A549 (cell line): ENCODE measurements around the gene SPATS2. TPM values are rescaled to one million over a fixed set of nuclear protein-coding genes. Genes with fewer than 3 reads are reported as not detected.

Experiments
- ATAC-seq, 2 experiments: fragments of 200-7000 bp in 1 of 2; fragments of >200 bp in 1 of 2; cut with Nextera tagmentation in 1 of 2; cut with Tn5 transposase in 1 of 2; 3 replicates each; pipeline versions ENCODE4 v1.8.0 to v1.9.1; 2018 to 2020; ENCODE audit warnings: mild to moderate bottlenecking in 1 of 2, moderate library complexity in 1 of 2
- CTCF ChIA-PET: fragments of 300-600 bp; sonication (Branson Sonifier 250); formaldehyde crosslinking; extraction: SDS; loops from one replicate; lab custom pipeline; 2021; ENCODE audit warnings: antibody characterized with exemption, inconsistent platforms; lab: Yijun Ruan, JAX
- POLR2A ChIA-PET: fragments of 350-600 bp; formaldehyde crosslinking; extraction: SDS; loops from one replicate; lab custom pipeline; 2021; ENCODE audit warnings: antibody characterized with exemption, inconsistent platforms; lab: Yijun Ruan, JAX
- DNase-seq, 2 experiments: peaks; one replicate each; pipeline versions ENCODE4 v3.0.0 to v3.0.0-alpha.2; 2011 to 2016; ENCODE audit warnings: low read depth in 1 of 2, low spot score in 1 of 2
- FAIRE-seq: peaks from 2 replicates; lab custom pipeline; 2011; peaks lifted over from hg19 to GRCh38; lab: Jason Lieb, UNC
- H3K27ac ChIP-seq, 2 experiments: fragments of >200 bp; sonication (Bioruptor Twin); formaldehyde crosslinking; 3 replicates each; pipeline ENCODE4 v1.5.1; 2016 to 2017
- H3K4me1 ChIP-seq: fragments of >200 bp; sonication (Bioruptor Twin); formaldehyde crosslinking; 3 replicates; pipeline ENCODE4 v1.6.1; 2016
- H3K4me2 ChIP-seq: fragments of >200 bp; sonication (Bioruptor Twin); formaldehyde crosslinking; 3 replicates; pipeline ENCODE4 v1.6.1; 2016
- H3K4me3 ChIP-seq: fragments of >200 bp; sonication (Bioruptor Twin); formaldehyde crosslinking; 3 replicates; pipeline ENCODE4 v1.5.1; 2016
- H3K9me3 ChIP-seq: fragments of >200 bp; sonication (Bioruptor Twin); formaldehyde crosslinking; 3 replicates; pipeline ENCODE4 v1.6.1; 2016
- BHLHE40 ChIP-seq: IDR thresholded peaks from 2 replicates; pipeline ENCODE4 v1.6.1; 2012; ENCODE audit warnings: low read depth, low read length, inconsistent platforms
- CEBPB ChIP-seq, 2 experiments: fragments of >200 bp in 1 of 2; sonication (Bioruptor Twin) in 1 of 2; formaldehyde crosslinking in 1 of 2; IDR thresholded peaks; 2 replicates each; pipeline ENCODE4 v1.6.1; 2012 to 2016
- EHF ChIP-seq: fragments of 250-450 bp; sonication (Bioruptor Pico); IDR thresholded peaks from 2 replicates; pipeline ENCODE4 v1.5.0; 2020; ENCODE audit warnings: mild to moderate bottlenecking
- ELK1 ChIP-seq: fragments of 150-350 bp; IDR thresholded peaks from 2 replicates; pipeline ENCODE4 v1.6.1; 2014; ENCODE audit warnings: low read depth, mild to moderate bottlenecking, low read length
- FOSB ChIP-seq: fragments of 250-450 bp; sonication (Bioruptor Pico); IDR thresholded peaks from 2 replicates; pipeline ENCODE4 v1.5.0; 2020; ENCODE audit warnings: mild to moderate bottlenecking, moderate library complexity
- FOSL2 ChIP-seq, 2 experiments: fragments of 450-650 bp in 1 of 2; fragments of >200 bp in 1 of 2; sonication (Bioruptor Twin) in 1 of 2; formaldehyde crosslinking; IDR thresholded peaks; 2 replicates each; pipeline versions ENCODE4 v1.5.0 to v1.6.1; 2016 to 2020; ENCODE audit warnings: mild to moderate bottlenecking in 1 of 2, moderate library complexity in 1 of 2
- HOXB5 ChIP-seq: fragments of 250-450 bp; sonication (Bioruptor Pico); IDR thresholded peaks from 2 replicates; pipeline ENCODE4 v1.5.0; 2020; ENCODE audit warnings: mild to moderate bottlenecking, moderate library complexity
- MAFK ChIP-seq: fragments of 450-650 bp; IDR thresholded peaks from 2 replicates; pipeline ENCODE4 v1.6.1; 2014; ENCODE audit not compliant: partially characterized antibody
- PHF8 ChIP-seq: fragments of 200-600 bp; sonication (generic); IDR thresholded peaks from 2 replicates; pipeline ENCODE4 v1.6.1; 2016; ENCODE audit warnings: low read depth, mild to moderate bottlenecking, antibody characterized with exemption, moderate library complexity, borderline replicate concordance
- POLR2A ChIP-seq: IDR thresholded peaks from 2 replicates; pipeline ENCODE4 v1.6.1; 2012; ENCODE audit warnings: mild to moderate bottlenecking, low read length
- RARB ChIP-seq: fragments of 250-450 bp; sonication (Bioruptor Pico); IDR thresholded peaks from 2 replicates; pipeline ENCODE4 v1.8.0; 2021; ENCODE audit warnings: mild to moderate bottlenecking, moderate library complexity
- RFX5 ChIP-seq: fragments of 450-650 bp; IDR thresholded peaks from 2 replicates; pipeline ENCODE4 v1.7.1; 2014; ENCODE audit warnings: antibody characterized with exemption, mild to moderate bottlenecking, moderate library complexity
- ZC3H11A ChIP-seq: fragments of 450-650 bp; IDR thresholded peaks from 2 replicates; pipeline ENCODE4 v1.6.1; 2014; ENCODE audit warnings: antibody characterized with exemption, mild to moderate bottlenecking
- ZNF302 ChIP-seq: fragments of 250-450 bp; sonication (Bioruptor Pico); IDR thresholded peaks from 2 replicates; pipeline ENCODE4 v1.9.0; 2021; ENCODE audit warnings: inconsistent platforms, mild to moderate bottlenecking, moderate library complexity
- WGBS: methylation state at CpG from one replicate; pipeline ENCODE4 v1.1.6; 2017; ENCODE audit errors: missing lambda C conversion rate; 5-methylcytosine and 5-hydroxymethylcytosine counted together
- polyA plus RNA-seq, 4 experiments: library from polyadenylated mRNA; depleted of rRNA in 3 of 4; stranded (reverse); fragments of >200 nt; fragmentation: RNase III in 1 of 4; extraction: RNeasy Plus Mini Kit Qiagen cat#74134 plus additional on column Dnase treatment in 1 of 4; gene quantifications; 2 replicates in 3 of 4; 3 replicates in 1 of 4; pipeline ENCODE4 v1.2.3, GENCODE V29; 2011 to 2017
- TF ChIP-seq, protein P1 (sequence below): fragments of 450-650 bp; IDR thresholded peaks from 2 replicates; pipeline ENCODE4 v1.6.1; 2014; ENCODE audit warnings: antibody characterized with exemption
- TF ChIP-seq, protein P2 (sequence below): fragments of >200 bp; sonication (Bioruptor Twin); formaldehyde crosslinking; IDR thresholded peaks from 3 replicates; pipeline ENCODE4 v1.5.1; 2016

SPATS2 gene
- polyA plus RNA-seq, 2 of the 4 experiments (the other 2 are of a cell fraction), result 37.7 to 154 TPM

DNA sequence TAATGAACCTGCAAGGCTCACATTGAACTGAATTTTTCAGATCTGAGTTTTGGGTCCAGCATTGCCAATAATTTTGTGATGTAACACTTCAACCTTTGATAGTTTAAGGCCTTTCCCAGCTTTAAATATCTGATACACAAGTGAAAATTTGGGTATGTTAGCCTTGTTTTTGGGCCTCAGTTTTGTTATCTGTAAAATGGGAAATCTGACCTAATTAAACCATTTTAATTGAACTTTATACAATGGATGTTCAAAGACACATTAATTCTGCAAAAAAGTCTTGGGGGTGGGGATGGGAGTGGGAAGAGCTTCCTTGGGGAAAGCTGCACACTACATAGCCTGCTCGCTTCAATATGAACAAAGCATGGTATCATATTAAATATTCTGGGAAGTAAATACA lies 5.2 kb upstream of the SPATS2 start:
- TF ChIP-seq FOSB (CRISPR knock-in tag) (no peak), POLR2A (no peak), BHLHE40 (no peak)
- DNase-seq, result no peak
- Histone ChIP-seq H3K4me2 (no peak overlapping the region), H3K9me3 (no peaks in the 10 kb centered on the region), H3K4me3 (no peak overlapping the region), H3K4me1 (peaks cover 38% of the 10 kb centered on the region), H3K27ac (peak overlapping the region in 1 of 2 experiments; percentile 12; a peak in 1 of 6 replicates)
- no peak for ATAC-seq
- no peak for FAIRE-seq
- 93% methylated on average over 1 of the region's 1 CpG for WGBS
- CTCF ChIA-PET, result interaction anchor here (0.7 to 14.5 kb wide), 10 partner anchors 13 to 218 kb away, joined by 3 to 484 read pairs (median 6); partner anchors contain the start of gene DNAJC22
- POLR2A ChIA-PET, result no interaction called here

DNA sequence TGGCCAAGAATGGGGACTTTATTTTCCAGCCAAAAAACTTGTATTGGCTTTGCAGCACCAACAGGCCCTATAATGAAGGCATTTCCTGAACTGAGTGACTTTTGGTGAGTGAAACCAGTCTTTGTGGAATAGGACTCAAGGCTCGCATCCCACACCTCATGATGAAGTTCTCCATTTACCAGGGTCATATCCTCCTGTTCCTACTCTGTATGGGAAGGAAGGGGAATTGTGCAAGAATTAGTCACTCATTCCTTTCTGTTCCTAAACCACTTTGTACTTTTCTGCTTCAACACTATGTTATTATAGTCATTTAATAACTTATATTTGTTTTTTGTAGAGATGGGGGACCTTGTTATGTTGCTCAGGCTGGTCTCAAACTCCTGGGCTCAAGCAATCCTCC lies 2.3 kb upstream of the SPATS2 start:
- FAIRE-seq (no peak), DNase-seq (no peak), ATAC-seq (no peak)
- TF ChIP-seq RFX5 (no peak), MAFK (no peak), PHF8 (no peak), ELK1 (no peak), FOSL2 (IDR thresholded peaks at IDR 0.05) (no peak), FOSL2 (CRISPR knock-in tag; IDR thresholded peaks at IDR 0.05) (0 out of 2 replicates have a peak, but pooled peaks have one; percentile 18), ZC3H11A (no peak), CEBPB (IDR thresholded peaks at IDR 0.05) (peak; percentile 52 to 61; a peak in 2 of 4 replicates)
- TF ChIP-seq, protein P1, sequence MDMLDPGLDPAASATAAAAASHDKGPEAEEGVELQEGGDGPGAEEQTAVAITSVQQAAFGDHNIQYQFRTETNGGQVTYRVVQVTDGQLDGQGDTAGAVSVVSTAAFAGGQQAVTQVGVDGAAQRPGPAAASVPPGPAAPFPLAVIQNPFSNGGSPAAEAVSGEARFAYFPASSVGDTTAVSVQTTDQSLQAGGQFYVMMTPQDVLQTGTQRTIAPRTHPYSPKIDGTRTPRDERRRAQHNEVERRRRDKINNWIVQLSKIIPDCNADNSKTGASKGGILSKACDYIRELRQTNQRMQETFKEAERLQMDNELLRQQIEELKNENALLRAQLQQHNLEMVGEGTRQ, result no peak
- Histone ChIP-seq H3K4me3 (no peak overlapping the region), H3K4me2 (peak overlapping the region; percentile 86), H3K9me3 (no peaks in the 10 kb centered on the region), H3K27ac (peak overlapping the region; percentile 10 to 96; a peak in 3 of 6 replicates), H3K4me1 (peaks cover 28% of the 10 kb centered on the region)
- 83% methylated on average over 1 of the region's 1 CpG for WGBS
- POLR2A ChIA-PET, result interaction anchor here (0.8 kb wide), 1 partner anchor 139 kb away, joined by 4 read pairs; no protein-coding TSS in a partner anchor
- CTCF ChIA-PET, result interaction anchor here (0.6 to 14.5 kb wide), 10 partner anchors 8 to 521 kb away, joined by 3 to 484 read pairs (median 6); partner anchors contain the start of gene DNAJC22

DNA sequence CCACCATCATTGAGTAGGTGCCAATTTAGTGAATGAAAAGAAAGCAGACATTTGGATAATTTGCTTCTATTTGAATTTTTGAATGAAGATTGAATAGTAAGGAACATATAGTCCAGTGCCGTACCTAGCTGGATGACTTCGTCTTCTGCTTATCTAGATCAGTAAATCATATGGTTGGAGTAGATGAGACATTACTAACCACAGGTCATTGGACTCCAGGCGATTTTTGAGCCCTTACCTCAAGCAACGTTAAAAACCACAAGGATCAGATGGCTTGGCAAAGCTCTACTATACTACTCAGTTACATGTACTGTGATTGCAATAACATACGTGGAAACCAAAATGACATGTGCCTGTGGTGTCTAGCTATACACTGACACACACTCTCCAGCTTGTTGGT lies 1.7 kb upstream of the SPATS2 start:
- CTCF ChIA-PET, result interaction anchor here (0.6 to 14.5 kb wide), 11 partner anchors 8 to 520 kb away, joined by 3 to 484 read pairs (median 6); partner anchors contain the start of gene DNAJC22
- ATAC-seq, result no peak
- peak overlapping the region; percentile 95 to 96; a peak in 5 of 6 replicates for H3K27ac ChIP-seq
- no peaks in the 10 kb centered on the region for H3K9me3 ChIP-seq
- POLR2A ChIA-PET, result interaction anchor here (0.8 kb wide), 1 partner anchor 138 kb away, joined by 4 read pairs; no protein-coding TSS in a partner anchor
- no peak for DNase-seq
- H3K4me1 ChIP-seq, result peaks cover 33% of the 10 kb centered on the region
- no peak for FAIRE-seq
- peak overlapping the region; percentile 86 for H3K4me2 ChIP-seq
- H3K4me3 ChIP-seq, result peak overlapping the region; percentile 86; the same call in 2 of the 3 replicates
- WGBS, result 79% methylated on average over 5 of the region's 5 CpGs
- TF ChIP-seq, protein P2, sequence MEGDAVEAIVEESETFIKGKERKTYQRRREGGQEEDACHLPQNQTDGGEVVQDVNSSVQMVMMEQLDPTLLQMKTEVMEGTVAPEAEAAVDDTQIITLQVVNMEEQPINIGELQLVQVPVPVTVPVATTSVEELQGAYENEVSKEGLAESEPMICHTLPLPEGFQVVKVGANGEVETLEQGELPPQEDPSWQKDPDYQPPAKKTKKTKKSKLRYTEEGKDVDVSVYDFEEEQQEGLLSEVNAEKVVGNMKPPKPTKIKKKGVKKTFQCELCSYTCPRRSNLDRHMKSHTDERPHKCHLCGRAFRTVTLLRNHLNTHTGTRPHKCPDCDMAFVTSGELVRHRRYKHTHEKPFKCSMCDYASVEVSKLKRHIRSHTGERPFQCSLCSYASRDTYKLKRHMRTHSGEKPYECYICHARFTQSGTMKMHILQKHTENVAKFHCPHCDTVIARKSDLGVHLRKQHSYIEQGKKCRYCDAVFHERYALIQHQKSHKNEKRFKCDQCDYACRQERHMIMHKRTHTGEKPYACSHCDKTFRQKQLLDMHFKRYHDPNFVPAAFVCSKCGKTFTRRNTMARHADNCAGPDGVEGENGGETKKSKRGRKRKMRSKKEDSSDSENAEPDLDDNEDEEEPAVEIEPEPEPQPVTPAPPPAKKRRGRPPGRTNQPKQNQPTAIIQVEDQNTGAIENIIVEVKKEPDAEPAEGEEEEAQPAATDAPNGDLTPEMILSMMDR, result no peak
- no peak for TF ChIP-seq BHLHE40
- no peak for TF ChIP-seq ZNF302 (CRISPR knock-in tag)
- no peak for TF ChIP-seq HOXB5 (CRISPR knock-in tag)
- TF ChIP-seq RARB, result no peak
- no peak for TF ChIP-seq EHF (CRISPR knock-in tag)
